Right lobe of liver (tissue), 6 donors: ENCODE results near the gene PIP5K1B. TPM values are rescaled to one million over a fixed set of nuclear protein-coding genes. Genes with fewer than 3 reads are reported as not detected.

ENCODE experiments used
- ATAC-seq, 4 donors: fragments of 200-7000 bp; cut with Tn5 transposase; one replicate each; pipeline ENCODE4 v1.9.1; 2020; ENCODE audit warnings: mild to moderate bottlenecking in 4 of 4, moderate library complexity in 4 of 4
- DNase-seq, 3 donors: peaks; one replicate each; pipeline ENCODE4 v3.0.0-alpha.2; 2020
- H3K27ac ChIP-seq, 3 donors: fragments of 200-600 bp; one replicate each; pipeline ENCODE4 v1.8.0; 2022
- H3K27me3 ChIP-seq, 2 donors: fragments of 200-600 bp; one replicate each; pipeline ENCODE4 v1.8.0; 2022
- H3K36me3 ChIP-seq, 4 donors: fragments of 200-600 bp; sonication (generic) in 1 of 4; one replicate each; pipeline versions ENCODE4 v1.5.1 to v1.8.0; 2017 to 2022; ENCODE audit warnings: control low read depth in 1 of 4
- H3K4me1 ChIP-seq, 4 donors: fragments of 200-600 bp; sonication (generic) in 1 of 4; one replicate each; pipeline versions ENCODE4 v1.5.1 to v1.8.0; 2017 to 2022; ENCODE audit warnings: control low read depth in 1 of 4
- H3K4me3 ChIP-seq, 3 donors: fragments of 200-600 bp; one replicate each; pipeline ENCODE4 v1.8.0; 2022
- H3K9me3 ChIP-seq, 4 donors: fragments of 200-600 bp; sonication (generic) in 1 of 4; one replicate each; pipeline versions ENCODE4 v1.5.1 to v1.8.0; 2017 to 2022; ENCODE audit warnings: control low read depth in 1 of 4
- CTCF ChIP-seq, 4 donors: fragments of 200-600 bp in 3 of 4; fragments of 450-650 bp in 1 of 4; IDR thresholded peaks; one replicate each; pipeline versions ENCODE4 v1.5.1 to v1.8.0; 2016 to 2022; ENCODE audit warnings: antibody characterized with exemption in 4 of 4, mild to moderate bottlenecking in 2 of 4
- POLR2A ChIP-seq: fragments of 450-650 bp; IDR thresholded peaks from one replicate; pipeline ENCODE4 v1.6.1; 2017; ENCODE audit warnings: antibody characterized with exemption, mild to moderate bottlenecking
- WGBS: methylation state at CpG from one replicate; pipeline ENCODE4 v1.1.6; 2018; ENCODE audit warnings: low coverage, low lambda C conversion rate; ENCODE audit not compliant: insufficient coverage; ENCODE audit errors: missing lambda C conversion rate; 5-methylcytosine and 5-hydroxymethylcytosine counted together
- intact Hi-C, 2 donors: fragments of 100-400 bp; cut with DNase I; formaldehyde crosslinking; loops; one replicate each; pipeline versions ENCODE4 v1.11.2 to v1.14.1; 2022
- total RNA-seq, 6 experiments: library from RNA; depleted of rRNA in 2 of 6; stranded (reverse); fragments of >200 nt in 2 of 6; fragmentation: NEBNext Ultra II Directional in 3 of 6; extraction: Animal tissue kit (Norgen Biotek cat#: 25700) in 3 of 6; gene quantifications; one replicate each; pipeline versions ENCODE4 v1.1.0 to v1.2.4, GENCODE V29; 2016 to 2023
- donor health status: DM: no; HTN: yes; CAD: no.
- donor health status: DM: no; HTN: no; CAD: no.
- donor health status: DM: no; HTN: no; CAD: no.
- donor health status: DM: no; HTN: yes; CAD: no.
- donor health status: DM: no; HTN: yes; CAD: no.

The PIP5K1B gene
- total RNA-seq, 6 experiments from 2014 or later: 0.27 to 0.71 TPM; not detected in 4

GRCh38 chr9:69030851-69031645 is 326.0 kb downstream of the PIP5K1B start:
- H3K36me3 ChIP-seq: no peaks in the 10 kb centered on the region
- H3K9me3 ChIP-seq: no peaks in the 10 kb centered on the region
- H3K27me3 ChIP-seq: no peaks in the 10 kb centered on the region
- WGBS: 71% methylated on average over 1 of the region's 1 CpG
- H3K4me3 ChIP-seq: no peak overlapping the region
- TF ChIP-seq CTCF (IDR thresholded peaks at IDR 0.05): no peak
- no peak for TF ChIP-seq POLR2A
- DNase-seq (no peak), ATAC-seq (no peak)
- H3K27ac ChIP-seq: no peak overlapping the region
- intact Hi-C loops: no loop called here
- peaks cover 0 to 3% (median 2%) of the 10 kb centered on the region in 4 donors for H3K4me1 ChIP-seq

GRCh38 chr9:69034071-69034470 is 329.0 kb downstream of the PIP5K1B start:
- Histone ChIP-seq H3K4me1 (peaks cover 0 to 9% (median 2%) of the 10 kb centered on the region in 4 donors), H3K36me3 (no peaks in the 10 kb centered on the region), H3K9me3 (no peaks in the 10 kb centered on the region), H3K4me3 (no peak overlapping the region), H3K27ac (no peak overlapping the region), H3K27me3 (no peaks in the 10 kb centered on the region)
- WGBS: 43% methylated on average over 2 of the region's 2 CpGs
- DNase-seq (no peak), ATAC-seq (no peak)
- TF ChIP-seq CTCF (IDR thresholded peaks at IDR 0.05) (no peak), POLR2A (no peak)
- intact Hi-C loops: no loop called here

GRCh38 chr9:69035438-69036308 is 330.6 kb downstream of the PIP5K1B start, which contains the start of gene FXN:
TSS of gene FXN (plus strand) at chr9:69035752. CDS start at chr9:69035783, 31 bp downstream.
- no peaks in the 10 kb centered on the region for H3K27me3 ChIP-seq
- peak within 1 kb of the TSS; percentile 77 to 89 (median 81) for H3K27ac ChIP-seq
- H3K36me3 ChIP-seq: no peaks in the 10 kb centered on the region
- H3K4me1 ChIP-seq: peaks cover 0 to 9% (median 2%) of the 10 kb centered on the region in 4 donors
- no peaks in the 10 kb centered on the region for H3K9me3 ChIP-seq
- ATAC-seq (peak; percentile 85 to 95 (median 93)), DNase-seq (peak; percentile 87 to 90 (median 88))
- TF ChIP-seq POLR2A: peak; percentile 77
- TF ChIP-seq CTCF (IDR thresholded peaks at IDR 0.05): peak in 3 of 4 donors; percentile 97 to 100 (median 99)
- 1% methylated on average over 37 of the region's 75 CpGs for WGBS
- intact Hi-C loops: no loop called here
- H3K4me3 ChIP-seq: peak within 1 kb of the TSS; percentile 79 to 89 (median 79)

GRCh38 chr9:69036309-69036708 is 331.3 kb downstream of the PIP5K1B start:
- peaks cover 0 to 9% (median 2%) of the 10 kb centered on the region in 4 donors for H3K4me1 ChIP-seq
- no peak for TF ChIP-seq POLR2A
- no peak for TF ChIP-seq CTCF (IDR thresholded peaks at IDR 0.05)
- intact Hi-C loops: no loop called here
- DNase-seq (peak in 2 of 3 donors; percentile 31 to 65), ATAC-seq (peak; percentile 62 to 80 (median 63))
- H3K27ac ChIP-seq: peak overlapping the region; percentile 77 to 89 (median 81)
- H3K9me3 ChIP-seq: no peaks in the 10 kb centered on the region
- 0% methylated on average over 14 of the region's 14 CpGs for WGBS
- H3K36me3 ChIP-seq: no peaks in the 10 kb centered on the region
- H3K4me3 ChIP-seq: peak overlapping the region; percentile 79 to 89 (median 79)
- no peaks in the 10 kb centered on the region for H3K27me3 ChIP-seq
